ENCODE measurements around the gene ZNF618. TPM values are rescaled to one million over a fixed set of nuclear protein-coding genes. Genes with fewer than 3 reads are reported as not detected.
"Not testable (repeated sequence)": the region's sequence is repeated elsewhere in the genome, so short reads cannot be mapped to it uniquely, and the experiment has no call there.

Gene ZNF618
- total RNA-seq, 1 experiment from 2014 or later, result 7.1 TPM

DNA sequence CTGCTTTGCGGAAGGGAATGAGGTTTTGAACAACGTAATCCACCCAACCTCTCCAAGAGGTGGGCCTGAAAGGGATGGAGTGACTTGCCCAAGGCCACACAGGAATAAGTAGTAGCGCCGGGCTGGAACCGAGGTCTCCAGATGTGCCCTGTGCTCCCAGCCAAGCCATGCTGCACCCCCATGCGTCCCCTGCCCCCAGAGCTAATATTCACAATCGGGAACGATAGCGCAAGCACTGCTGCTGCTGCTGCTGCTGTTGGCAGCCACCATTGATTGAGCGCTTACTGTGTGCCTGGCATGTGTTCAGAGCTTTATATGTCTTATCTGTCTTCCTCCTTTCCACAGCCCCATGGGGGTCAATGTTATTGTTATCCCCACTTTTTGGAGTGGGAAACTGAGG lies 158.1 kb downstream of the ZNF618 start:
- DNase-seq (ENCODE audit: low read depth), result no peak
- in situ Hi-C loops (cut with HindIII; ENCODE audit: low pct_unique_long_range_greater_than_20kb, low sequenced_read_pairs), result no loop called here

DNA sequence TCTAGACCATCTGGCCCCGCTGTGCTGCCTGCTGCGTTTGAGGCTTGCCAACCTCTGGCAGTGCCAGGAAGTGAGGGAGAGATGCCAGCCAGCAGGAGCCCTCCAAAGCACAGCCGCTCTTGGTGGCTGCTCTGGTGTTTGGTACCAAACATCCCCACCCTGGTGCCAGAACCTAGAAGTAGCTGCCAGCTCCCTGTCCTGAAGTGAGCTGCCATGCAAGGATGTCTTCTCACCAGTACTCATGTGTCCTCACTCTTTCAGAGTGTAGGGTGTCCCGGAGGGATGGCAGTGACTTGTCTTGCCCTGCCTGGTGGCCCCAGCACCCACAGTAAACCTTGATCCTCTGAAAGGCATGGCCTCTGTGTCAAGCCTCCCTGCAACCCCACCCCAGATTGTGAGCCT lies 158.6 kb downstream of the ZNF618 start:
- no peak for DNase-seq (ENCODE audit: low read depth)
- in situ Hi-C loops (cut with HindIII; ENCODE audit: low pct_unique_long_range_greater_than_20kb, low sequenced_read_pairs), result no loop called here

DNA sequence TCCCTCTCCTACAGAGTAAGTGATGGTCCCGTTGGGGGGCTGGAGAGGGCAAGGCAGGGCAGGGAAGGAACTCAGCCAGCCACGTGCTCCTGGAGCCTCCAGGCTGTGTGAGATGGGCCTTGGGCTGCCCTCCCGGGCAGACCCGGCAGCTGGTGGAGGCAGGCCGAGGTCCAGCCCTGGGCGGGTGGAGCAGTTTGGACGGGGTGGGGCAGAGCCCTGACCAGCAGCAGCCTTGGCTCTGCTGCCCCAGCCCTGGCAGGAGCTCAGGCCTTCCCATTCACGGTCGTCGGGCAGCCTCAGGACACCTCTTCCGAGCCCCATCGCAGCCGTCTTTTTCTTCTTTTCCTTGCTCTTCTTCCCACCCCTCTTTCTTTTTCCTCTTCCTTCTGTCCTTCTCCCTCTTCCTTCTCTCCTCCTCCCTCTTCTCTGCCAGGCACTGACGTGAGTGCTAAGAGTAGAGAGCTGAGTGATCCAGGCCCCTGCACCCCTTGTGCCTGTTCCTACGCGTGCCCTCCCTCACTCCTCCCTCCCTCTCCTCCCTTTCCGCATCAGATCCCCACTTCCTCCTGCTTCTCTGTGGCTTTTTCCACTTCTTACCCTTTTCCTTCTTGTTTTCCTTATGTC lies 159.2 kb downstream of the ZNF618 start:
- in situ Hi-C loops (cut with HindIII; ENCODE audit: low pct_unique_long_range_greater_than_20kb, low sequenced_read_pairs), result no loop called here
- no peak for DNase-seq (ENCODE audit: low read depth)

DNA sequence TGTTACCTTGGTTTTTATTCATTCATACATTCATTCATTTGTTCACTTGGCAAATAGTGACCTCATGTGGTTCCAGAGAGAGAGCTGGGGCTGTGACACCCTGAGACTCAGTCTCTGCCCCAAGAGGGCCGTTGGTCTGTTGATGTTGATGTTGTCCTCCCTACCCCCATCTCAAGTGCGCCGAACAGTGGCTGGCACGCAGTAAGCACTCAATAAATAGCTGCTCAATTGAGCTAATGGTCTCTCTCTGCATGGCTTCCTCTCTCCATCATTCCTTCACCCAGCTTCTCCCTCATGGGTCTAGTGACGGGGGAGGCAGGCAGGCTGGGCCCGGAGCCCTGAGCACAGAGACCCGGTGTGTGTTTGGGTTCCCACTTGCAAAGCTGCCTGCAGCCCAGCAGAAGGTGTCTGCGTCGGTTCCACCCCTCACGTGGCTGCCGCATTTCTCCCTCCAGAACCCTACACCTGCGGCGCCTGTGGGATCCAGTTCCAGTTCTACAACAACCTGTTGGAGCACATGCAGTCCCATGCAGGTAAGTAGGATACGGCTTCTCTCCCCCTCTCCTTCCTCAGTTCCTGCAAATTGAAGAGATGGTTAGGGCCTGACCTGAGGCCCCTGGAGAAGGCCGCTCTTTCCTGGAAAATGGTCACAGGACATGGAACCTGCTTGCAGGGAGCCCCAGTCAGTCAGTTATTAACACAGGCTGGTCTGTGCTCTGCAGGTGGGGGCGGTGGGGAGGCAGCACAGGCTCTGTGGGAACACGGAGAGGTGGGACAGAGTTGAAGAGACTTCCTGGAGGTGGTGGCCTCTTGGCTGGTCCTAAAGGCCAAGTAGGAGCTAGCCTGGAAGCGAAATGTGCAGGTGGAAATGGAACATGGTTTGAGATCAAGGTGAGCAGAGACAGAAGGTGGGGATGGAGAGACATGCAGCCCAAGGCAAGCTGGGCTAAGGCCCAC lies 160.0 kb downstream of the ZNF618 start:
- no peak for DNase-seq (ENCODE audit: low read depth)
- in situ Hi-C loops (cut with HindIII; ENCODE audit: low pct_unique_long_range_greater_than_20kb, low sequenced_read_pairs), result no loop called here

DNA sequence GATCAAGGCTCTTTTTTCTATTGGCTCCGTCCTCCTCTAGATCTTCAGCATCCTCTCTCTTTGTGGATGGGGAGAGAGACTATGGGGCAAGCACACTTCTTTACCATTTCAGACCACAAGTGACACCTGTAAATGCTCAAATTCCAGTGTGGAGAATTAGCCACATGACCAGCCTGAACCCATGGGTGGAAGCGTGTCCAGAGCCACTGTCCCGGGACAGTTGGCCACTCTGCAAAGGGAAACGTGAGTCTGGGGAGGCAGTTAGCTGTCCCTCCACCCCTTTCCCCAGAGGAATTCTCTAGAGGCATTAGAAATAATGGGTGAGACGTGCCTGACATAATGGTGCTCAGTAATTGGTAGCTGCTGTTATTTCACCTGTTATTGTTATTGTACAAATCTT lies 161.1 kb downstream of the ZNF618 start:
- DNase-seq (ENCODE audit: low read depth), result no peak
- in situ Hi-C loops (cut with HindIII; ENCODE audit: low pct_unique_long_range_greater_than_20kb, low sequenced_read_pairs), result no loop called here

DNA sequence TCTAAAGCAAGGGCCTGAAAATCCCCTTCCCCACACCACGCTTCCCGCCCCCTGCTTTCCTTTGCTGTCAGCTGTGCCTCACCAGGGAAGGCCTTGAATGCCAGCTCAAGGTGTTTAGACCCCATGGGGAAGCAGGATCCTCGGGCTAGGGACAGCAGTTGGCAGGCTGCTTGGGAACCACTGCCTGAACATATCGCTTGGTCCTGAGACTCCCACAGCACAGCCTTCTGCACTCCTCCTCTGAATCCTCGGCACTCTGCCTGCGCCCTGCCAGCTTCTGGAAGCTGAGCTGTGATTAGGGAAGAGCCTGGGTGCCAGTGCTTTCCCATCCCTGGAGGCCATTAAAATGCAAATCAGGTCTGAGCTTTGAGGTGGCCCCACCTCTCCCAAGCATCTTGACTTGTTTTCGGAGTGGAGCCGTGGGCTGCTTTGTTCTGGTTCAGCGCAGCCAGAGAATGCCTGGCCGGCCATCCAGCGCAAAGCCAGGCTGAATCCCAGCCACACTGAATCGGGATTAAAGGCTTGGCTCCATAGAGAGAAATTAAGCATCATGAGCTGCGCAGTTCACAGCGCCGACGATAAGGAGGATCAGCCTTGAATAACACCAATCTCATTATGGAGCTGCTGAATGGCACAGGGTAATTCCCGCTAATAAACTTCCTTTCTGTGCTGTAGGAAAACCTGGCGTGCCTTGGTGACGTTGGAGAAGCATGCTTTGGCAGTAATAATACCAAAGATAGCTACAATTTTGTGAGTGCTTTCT lies 162.0 kb downstream of the ZNF618 start:
- in situ Hi-C loops (cut with HindIII; ENCODE audit: low pct_unique_long_range_greater_than_20kb, low sequenced_read_pairs), result no loop called here
- DNase-seq (ENCODE audit: low read depth), result peak; percentile 79

DNA sequence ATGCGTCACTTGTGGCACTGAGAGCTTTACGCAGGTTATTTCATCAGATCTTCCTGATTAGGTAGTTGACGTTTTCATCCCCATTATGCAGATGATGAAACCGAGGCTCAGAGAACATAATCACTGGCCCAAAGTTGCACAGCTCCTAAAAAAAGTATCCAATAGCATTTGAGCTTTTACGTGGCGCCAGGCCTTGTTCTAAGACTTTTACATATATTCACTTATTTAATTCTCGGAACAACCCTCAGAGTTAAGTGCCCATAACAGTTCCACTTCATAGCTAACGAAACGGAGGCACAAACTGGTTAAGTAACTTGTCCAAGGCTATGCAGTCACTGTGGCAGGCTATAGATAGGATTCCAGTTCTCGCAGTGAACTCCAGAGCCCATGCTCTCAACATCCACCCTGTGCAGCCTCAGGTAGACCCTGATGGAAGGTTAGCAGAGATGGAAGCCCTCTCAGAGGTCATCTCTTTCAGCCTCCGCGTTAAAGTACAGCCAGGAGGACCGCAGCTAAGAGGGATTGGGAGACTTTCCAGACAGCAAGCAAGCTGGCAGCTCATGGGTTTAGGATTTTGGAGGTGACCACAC lies 162.7 kb downstream of the ZNF618 start:
- no peak for DNase-seq (ENCODE audit: low read depth)
- in situ Hi-C loops (cut with HindIII; ENCODE audit: low pct_unique_long_range_greater_than_20kb, low sequenced_read_pairs), result no loop called here

DNA sequence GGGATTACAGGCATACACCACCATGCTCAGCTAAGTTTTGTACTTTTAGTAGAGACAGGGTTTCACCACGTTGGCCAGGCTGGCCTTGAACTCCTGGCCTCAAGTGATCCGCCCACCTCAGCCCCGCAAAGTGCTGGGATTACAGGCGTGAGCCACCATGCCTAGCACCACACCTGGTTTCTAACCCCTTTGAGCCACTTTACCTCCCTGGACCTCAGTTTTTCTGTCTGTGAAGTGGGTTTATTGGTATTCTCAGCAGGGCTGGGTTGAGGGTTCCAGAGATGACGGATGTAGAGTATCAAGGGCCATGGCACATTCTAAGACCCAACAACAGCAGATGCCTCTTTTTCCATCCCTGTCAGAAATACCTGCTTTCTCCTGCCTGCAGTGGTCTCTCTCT lies 163.4 kb downstream of the ZNF618 start:
- in situ Hi-C loops (cut with HindIII; ENCODE audit: low pct_unique_long_range_greater_than_20kb, low sequenced_read_pairs), result no loop called here
- no peak for DNase-seq (ENCODE audit: low read depth)

GRCh38 chr9:114043660-114044059 lies 167.6 kb downstream of the ZNF618 start:
- in situ Hi-C loops (cut with HindIII; ENCODE audit: low pct_unique_long_range_greater_than_20kb, low sequenced_read_pairs); DNase-seq (ENCODE audit: low read depth): not testable (repeated sequence)

- in situ Hi-C loops (cut with HindIII; ENCODE audit: low pct_unique_long_range_greater_than_20kb, low sequenced_read_pairs), result no loop called here
Observed at GRCh38 chr9:114046237-114046755, 170.2 kb downstream of the ZNF618 start.

DNA sequence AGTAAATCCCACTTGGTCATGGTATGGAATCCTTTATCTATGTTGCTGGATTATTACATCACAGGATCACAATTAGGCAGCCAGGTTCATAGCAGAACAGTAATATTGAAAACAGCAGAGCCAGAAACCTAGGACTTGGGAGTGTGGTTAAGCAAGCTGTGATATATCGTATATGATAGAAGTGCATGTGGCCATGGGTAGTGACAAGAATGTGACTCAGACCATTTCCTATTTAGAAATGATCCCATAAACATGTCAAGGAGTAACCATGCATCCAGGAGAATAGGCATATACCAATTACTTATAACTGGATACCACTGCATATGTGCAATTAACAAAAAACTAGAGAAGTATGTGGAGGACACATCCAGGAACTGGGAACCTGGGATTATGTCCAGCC lies 170.8 kb downstream of the ZNF618 start:
- DNase-seq (ENCODE audit: low read depth), result no peak
- in situ Hi-C loops (cut with HindIII; ENCODE audit: low pct_unique_long_range_greater_than_20kb, low sequenced_read_pairs), result no loop called here

More at GRCh38 chr9:114046237-114046755, 170.2 kb downstream of the ZNF618 start:
- DNase-seq (ENCODE audit: low read depth), result no peak

DNA sequence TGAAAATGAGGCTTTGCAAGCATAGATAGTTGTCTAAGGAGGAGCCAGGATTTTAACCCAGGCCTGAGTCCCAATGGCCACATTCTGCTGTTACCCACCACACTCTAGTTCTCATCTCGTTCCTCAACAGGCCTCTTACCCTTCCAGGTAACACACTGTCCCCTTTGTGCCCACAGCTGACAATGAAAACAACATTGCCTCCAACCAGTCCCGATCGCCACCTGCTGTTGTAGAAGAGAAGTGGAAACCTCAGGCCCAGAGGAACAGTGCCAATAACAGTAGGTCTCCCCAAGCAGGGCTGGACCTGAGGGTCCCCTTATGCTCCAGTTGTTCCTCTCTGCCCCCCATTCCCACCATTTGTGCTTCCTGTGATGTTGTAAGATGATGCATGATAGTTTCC lies 171.6 kb downstream of the ZNF618 start:
- in situ Hi-C loops (cut with HindIII; ENCODE audit: low pct_unique_long_range_greater_than_20kb, low sequenced_read_pairs), result no loop called here
- no peak for DNase-seq (ENCODE audit: low read depth)

DNA sequence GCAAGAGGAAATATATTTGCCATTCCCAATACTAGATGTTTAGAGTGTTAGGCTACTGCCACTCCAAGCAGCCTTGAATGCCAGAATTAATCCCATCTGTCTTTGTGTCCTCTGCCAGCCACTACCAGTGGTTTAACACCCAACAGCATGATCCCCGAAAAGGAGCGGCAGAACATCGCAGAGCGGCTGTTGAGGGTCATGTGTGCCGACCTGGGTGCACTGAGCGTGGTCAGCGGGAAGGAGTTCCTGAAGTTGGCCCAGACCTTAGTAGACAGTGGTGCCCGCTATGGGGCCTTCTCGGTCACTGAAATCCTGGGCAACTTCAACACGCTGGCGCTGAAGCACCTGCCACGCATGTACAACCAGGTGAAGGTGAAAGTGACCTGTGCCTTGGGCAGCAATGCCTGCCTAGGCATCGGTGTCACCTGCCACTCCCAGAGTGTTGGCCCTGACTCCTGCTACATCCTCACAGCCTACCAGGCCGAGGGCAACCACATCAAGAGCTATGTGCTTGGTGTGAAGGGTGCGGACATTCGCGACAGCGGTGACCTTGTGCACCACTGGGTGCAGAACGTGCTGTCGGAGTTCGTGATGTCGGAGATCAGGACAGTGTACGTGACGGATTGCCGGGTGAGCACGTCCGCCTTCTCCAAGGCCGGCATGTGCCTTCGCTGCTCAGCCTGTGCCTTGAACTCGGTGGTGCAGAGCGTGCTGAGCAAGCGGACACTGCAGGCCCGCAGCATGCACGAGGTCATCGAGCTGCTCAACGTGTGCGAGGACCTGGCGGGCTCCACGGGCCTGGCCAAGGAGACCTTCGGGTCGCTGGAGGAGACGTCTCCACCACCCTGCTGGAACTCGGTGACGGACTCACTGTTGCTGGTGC lies 172.7 kb downstream of the ZNF618 start:
- no peak for DNase-seq (ENCODE audit: low read depth)
- in situ Hi-C loops (cut with HindIII; ENCODE audit: low pct_unique_long_range_greater_than_20kb, low sequenced_read_pairs), result no loop called here

GRCh38 chr9:114049441-114050225 lies 173.5 kb downstream of the ZNF618 start:
- in situ Hi-C loops (cut with HindIII; ENCODE audit: low pct_unique_long_range_greater_than_20kb, low sequenced_read_pairs), result no loop called here
- no peak for DNase-seq (ENCODE audit: low read depth)

DNA sequence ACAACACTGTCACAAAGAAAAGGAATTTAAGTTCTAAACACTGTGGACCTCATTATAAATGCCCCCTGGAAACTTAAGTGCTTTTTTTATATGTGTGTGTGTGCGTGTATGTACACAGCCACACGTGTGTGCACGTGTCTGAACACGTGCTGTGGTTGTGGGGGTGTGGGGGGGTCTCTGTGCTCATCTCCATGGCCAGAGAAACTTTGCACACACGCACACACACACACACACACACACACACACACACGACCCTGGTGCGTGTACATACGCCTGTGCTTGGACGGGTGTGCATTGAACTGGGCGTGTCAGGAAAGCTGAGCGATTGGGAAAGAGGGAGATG lies 174.1 kb downstream of the ZNF618 start:
- no peak for DNase-seq (ENCODE audit: low read depth)
- in situ Hi-C loops (cut with HindIII; ENCODE audit: low pct_unique_long_range_greater_than_20kb, low sequenced_read_pairs), result no loop called here

- in situ Hi-C loops (cut with HindIII; ENCODE audit: low pct_unique_long_range_greater_than_20kb, low sequenced_read_pairs), result no loop called here
Observed at GRCh38 chr9:114050646-114051045, 174.5 kb downstream of the ZNF618 start.

DNA sequence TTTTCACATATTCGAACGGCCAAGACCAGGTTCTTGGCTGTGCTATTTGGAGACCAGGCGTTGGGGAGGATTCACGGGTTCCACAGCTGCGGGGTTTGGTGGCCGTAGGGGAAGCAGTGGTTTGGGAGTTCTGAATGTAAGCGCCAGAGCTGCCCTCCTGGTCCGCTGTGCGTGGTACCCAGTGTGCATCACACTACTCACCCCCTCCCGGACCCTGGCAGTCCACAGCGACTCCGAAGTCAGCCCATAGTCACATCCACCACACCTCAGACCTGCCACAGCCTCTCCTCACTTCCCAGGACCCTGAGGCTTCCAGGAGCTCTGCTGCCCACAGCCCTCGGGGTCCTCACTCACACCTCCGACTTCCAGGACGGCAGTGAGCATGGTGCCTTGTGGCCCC lies 175.2 kb downstream of the ZNF618 start:
- no peak for DNase-seq (ENCODE audit: low read depth)

More at GRCh38 chr9:114050646-114051045, 174.5 kb downstream of the ZNF618 start:
- DNase-seq (ENCODE audit: low read depth), result no peak

More for the DNA sequence above, 175.2 kb downstream of the ZNF618 start:
- in situ Hi-C loops (cut with HindIII; ENCODE audit: low pct_unique_long_range_greater_than_20kb, low sequenced_read_pairs), result no loop called here

Data from Caki2 (cell line).